Natural killer cell treated with Interleukin-12 subunit alpha and Interleukin-12 subunit beta and Interleukin-15 and Interleukin-18, amount 100 ng/mL, for 72 hours (primary cell): ENCODE results near the gene CTSW. TPM values are rescaled to one million over a fixed set of nuclear protein-coding genes. Genes with fewer than 3 reads are reported as not detected.

Experiments used
- total RNA-seq, 2 donors: library from RNA; stranded (reverse); gene quantifications; one replicate each; pipeline ENCODE4 v1.2.3, GENCODE V29; 2022

The CTSW gene
- total RNA-seq, 2 donors from 2014 or later, result 124 to 886 TPM

Other genes starting within 250 kb of the CTSW start
- gene SIPA1, start 241.7 kb upstream of the CTSW start, total RNA-seq, result 100 to 1,000 TPM; 139 to 140 TPM
- 10 to 100 TPM; 85.2 to 96.4 TPM for gene RELA, start 216.9 kb upstream of the CTSW start, total RNA-seq
- 10 to 100 TPM; 77.5 to 82.9 TPM for gene KAT5, start 167.6 kb upstream of the CTSW start, total RNA-seq
- 100 to 1,000 TPM in 1 of 2 donors, 10 to 100 TPM in 1; 87.3 to 138 TPM for gene RNASEH2C, start 159.0 kb upstream of the CTSW start, total RNA-seq
- 10 to 100 TPM; 15.8 to 25.4 TPM for gene AP5B1, start 98.9 kb upstream of the CTSW start, total RNA-seq
- not detected for gene OVOL1, start 92.8 kb upstream of the CTSW start, total RNA-seq
- 1 to 10 TPM in 1 of 2 donors, under 1 TPM in 1; 0.52 to 1.0 TPM for gene SNX32, start 45.9 kb upstream of the CTSW start, total RNA-seq
- gene CFL1, start 21.7 kb upstream of the CTSW start, total RNA-seq, result 1,000 to 10,000 TPM; 1,401 to 1,644 TPM
- gene MUS81, start 19.4 kb upstream of the CTSW start, total RNA-seq, result 100 to 1,000 TPM in 1 of 2 donors, 10 to 100 TPM in 1; 85.7 to 109 TPM
- 10 to 100 TPM in 1 of 2 donors, 1 to 10 TPM in 1; 7.5 to 10.6 TPM for gene EFEMP2, start 7.0 kb upstream of the CTSW start, total RNA-seq
- gene FIBP, start 8.6 kb downstream of the CTSW start, total RNA-seq, result 100 to 1,000 TPM in 1 of 2 donors, 10 to 100 TPM in 1; 76.6 to 157 TPM
- 10 to 100 TPM; 44.6 to 89.8 TPM for gene CCDC85B, start 10.8 kb downstream of the CTSW start, total RNA-seq
- gene FOSL1, start 20.6 kb downstream of the CTSW start, total RNA-seq, result 10 to 100 TPM in 1 of 2 donors, 1 to 10 TPM in 1; 7.9 to 18.1 TPM
- gene C11orf68, start 39.2 kb downstream of the CTSW start, total RNA-seq, result 10 to 100 TPM; 15.4 to 24.7 TPM
- gene DRAP1, start 39.6 kb downstream of the CTSW start, total RNA-seq, result 10 to 100 TPM; 88.5 to 95.6 TPM
- not detected for gene TSGA10IP, start 65.6 kb downstream of the CTSW start, total RNA-seq
- 100 to 1,000 TPM in 1 of 2 donors, 10 to 100 TPM in 1; 72.9 to 107 TPM for gene SART1, start 81.9 kb downstream of the CTSW start, total RNA-seq
- 10 to 100 TPM; 69.6 to 82.1 TPM for gene EIF1AD, start 122.3 kb downstream of the CTSW start, total RNA-seq
- gene BANF1, start 122.7 kb downstream of the CTSW start, total RNA-seq, result 100 to 1,000 TPM; 190 to 376 TPM
- gene CST6, start 132.2 kb downstream of the CTSW start, total RNA-seq, result under 1 TPM in 1 of 2 donors, not detected in 1; 0.52 TPM
- 1 to 10 TPM; 1.5 to 8.8 TPM for gene CATSPER1, start 146.6 kb downstream of the CTSW start, total RNA-seq
- gene GAL3ST3, start 169.3 kb downstream of the CTSW start, total RNA-seq, result not detected
- 100 to 1,000 TPM; 227 to 286 TPM for gene SF3B2, start 172.5 kb downstream of the CTSW start, total RNA-seq
- gene PACS1, start 190.4 kb downstream of the CTSW start, total RNA-seq, result 10 to 100 TPM; 64.3 to 73.3 TPM